Ammon's horn (tissue), 1 donor: Measurements from ENCODE around the gene EFCAB9.

Experiments used
- DNase-seq: peaks from one replicate; pipeline ENCODE4 v3.0.0-alpha.2; 2016; ENCODE audit warnings: low spot score

Gene EFCAB9

DNA sequence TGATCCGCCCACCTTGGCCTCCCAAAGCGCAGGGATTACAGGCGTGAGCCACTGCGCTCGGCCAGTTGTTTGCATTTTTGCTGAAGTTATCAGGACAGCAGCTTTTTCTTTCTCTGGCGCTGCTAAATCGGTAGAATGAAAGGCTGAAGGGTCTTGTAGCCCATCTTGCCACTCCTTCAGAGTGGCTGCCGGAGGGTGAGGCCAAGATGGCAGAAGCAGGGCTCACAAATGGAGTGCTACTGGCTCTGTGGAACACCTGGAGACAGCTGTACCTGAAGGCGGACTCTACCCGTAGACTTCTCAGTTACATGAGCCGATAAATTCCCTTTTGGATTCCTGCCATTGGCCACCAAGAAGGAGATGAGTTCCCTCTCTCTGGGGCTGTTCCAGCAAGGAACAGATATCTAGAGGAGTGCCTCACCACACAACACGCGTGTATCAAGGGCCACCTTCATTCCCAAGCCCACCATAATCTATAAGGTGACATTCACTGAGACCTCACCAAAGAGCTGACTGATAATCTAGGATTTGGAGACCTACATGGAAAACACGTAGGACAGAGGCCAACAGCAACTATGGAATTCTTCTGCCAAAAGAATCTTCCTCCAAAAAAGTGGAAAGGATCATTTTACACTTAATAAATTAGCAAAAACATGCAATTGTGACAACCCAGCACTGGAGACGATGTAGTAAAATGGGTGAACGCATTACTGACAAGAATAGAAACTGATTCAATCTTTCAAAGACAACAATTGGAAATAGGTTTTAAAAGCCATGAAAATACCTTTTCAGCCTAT, 27.7 kb upstream of the EFCAB9 start:
- DNase-seq = no peak

DNA sequence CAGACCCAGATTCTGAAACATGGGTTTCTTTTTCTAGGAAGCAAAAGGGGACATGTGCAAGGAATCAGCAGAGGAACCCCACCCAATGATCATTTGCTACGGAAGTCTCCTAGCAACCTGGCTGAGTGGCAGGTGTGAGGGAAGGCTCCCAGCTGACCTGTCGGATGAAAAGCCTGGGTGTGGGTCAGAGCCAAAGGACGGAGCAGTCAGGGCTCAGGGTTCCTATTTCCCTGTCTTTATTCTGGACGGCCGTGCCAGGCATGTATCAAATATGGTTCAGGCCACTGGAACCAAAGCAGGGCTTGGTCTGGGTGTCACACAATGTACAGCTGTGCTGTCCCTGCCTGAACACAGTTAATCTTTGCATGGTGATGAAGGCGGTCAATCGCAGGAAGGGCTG, 26.1 kb upstream of the EFCAB9 start:
- no peak for DNase-seq

DNA sequence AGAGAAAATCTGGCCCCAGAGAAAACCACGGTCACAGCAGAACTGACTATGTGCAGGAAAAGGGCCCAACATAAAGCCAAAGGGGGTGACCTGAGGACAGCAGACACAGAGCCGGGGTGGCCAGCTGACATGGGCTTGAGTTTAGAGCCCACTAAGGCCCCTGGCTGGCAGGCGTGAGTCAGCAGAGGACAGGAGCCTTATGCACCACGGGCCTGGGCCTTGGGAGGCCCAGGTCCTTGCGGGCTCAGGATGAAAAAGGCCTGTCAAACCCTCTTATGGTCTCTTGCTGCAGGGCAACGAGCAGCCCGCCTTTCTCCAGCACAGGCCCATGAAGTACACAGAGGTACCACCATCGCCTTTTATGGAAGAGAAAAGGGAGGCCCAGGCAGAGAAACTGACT, 25.7 kb upstream of the EFCAB9 start:
- DNase-seq = no peak

DNA sequence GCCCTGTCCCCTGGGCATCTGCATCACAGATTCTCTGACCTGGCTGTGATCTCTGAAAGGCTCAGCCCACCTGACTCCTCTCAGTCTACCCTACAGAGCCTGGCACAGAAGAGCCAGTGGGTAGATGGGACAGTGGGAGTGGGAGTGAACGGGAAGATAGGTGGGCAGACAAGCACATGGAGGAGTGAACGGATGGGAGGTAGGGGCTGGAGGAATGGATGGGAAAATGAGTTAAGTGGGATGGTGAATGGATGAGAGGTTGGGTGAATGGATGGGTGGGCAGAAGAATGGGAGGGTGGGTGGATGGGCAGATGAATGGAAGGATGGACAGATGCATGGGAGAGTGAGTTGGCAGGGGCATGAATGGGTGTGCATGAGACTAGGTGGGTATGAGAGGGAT, 24.8 kb upstream of the EFCAB9 start:
- DNase-seq = no peak

DNA sequence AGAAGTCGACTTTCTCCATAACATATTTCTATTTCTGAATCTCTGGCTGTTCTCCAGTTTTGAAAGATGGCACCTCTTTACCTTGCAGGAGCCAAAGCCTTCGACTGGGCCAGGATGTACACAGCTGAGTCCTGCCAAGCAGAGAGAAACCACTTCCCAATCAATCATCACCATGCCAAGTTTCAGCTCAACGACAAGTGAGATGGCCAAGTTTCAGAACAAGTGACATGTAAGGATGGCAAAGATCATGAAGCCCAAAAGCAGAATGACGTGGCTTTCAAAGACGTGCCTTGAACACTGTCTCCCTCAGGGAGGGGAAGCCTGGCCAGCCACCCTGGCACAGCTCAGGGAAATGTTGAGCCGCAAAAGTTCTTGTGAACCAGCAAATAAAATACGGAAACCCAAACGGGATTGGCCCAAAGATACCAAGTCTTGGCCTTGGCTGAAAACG, 23.7 kb upstream of the EFCAB9 start:
- DNase-seq = no peak

DNA sequence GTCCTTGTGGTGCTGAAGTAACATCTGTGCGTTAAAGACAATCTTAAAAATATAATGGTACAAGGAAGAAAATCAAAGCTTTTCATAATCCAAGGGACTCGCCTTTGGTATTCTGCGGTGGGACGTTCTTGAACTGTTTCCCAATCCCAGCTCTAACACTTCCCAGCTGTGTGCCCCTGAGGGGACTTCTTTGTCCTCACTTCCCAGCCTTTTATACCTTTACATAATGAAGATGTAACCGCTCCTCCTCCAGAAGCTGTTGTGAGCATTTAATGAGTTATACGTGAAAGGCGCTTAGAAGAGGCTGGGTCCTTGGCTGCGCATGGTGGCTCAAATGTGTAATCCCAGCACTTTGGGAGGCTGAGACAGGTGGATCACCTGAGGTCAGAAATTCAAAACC, 22.9 kb upstream of the EFCAB9 start:
- DNase-seq = no peak

DNA sequence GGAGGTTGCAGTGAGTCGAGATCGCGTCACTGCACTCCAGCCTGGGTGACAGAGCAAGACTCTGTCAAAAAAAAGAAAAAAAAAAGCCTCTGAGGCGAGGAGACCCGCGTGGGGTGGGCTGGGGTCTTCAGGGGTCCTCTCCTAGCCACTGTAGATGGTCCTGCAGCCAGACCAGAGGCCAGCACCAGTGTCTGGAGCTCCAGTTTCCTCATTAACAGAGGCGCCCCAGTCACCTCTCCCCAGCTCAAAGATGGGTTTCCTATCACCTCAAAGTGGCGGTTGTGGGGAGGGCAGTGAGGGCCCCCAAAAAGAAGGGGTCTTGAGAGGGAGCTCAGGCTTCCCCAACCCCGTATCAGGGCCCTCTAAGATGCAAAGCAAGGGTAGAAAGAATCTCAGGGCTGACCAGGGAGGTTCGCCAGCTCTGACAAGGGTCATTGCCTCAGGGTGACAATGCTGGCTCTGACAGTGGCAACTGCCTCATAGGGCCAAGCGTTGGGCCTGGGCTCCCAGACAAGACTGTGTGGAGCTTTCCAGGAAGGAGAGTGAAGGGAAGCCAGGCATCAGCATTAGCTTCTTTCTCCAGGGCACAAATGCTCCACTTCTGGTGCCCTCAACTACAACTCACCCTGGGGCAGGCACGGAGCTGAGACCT, 20.9 kb upstream of the EFCAB9 start:
- peak; percentile 82 for DNase-seq

DNA sequence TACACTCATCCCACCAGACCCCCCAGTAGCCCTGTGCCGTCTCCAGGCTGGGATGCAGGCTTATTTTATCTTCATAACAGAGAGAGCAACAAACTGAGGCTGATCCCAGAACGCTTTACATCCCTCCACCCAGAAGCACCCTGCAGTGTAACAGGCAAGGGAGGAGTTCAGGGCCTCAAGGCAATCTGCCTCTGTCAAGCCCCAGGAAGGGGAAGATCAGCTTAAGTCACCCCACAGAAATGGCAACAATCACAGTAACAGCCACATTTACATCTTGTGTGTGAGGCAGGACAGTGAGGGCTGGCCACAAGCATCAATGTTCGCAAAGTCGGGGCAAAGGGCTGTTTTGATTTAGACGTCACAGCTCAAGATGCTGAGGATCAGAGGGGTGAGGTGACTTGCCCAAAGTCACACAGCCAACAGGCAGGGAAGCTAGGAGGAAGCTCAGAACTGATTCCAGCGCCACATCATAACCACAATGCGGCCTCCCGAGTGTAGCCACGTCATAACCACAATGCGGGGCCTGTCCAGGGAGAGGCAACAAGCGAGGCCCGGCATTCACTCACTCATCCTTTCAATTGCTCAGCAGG, 20.3 kb upstream of the EFCAB9 start:
- no peak for DNase-seq

DNA sequence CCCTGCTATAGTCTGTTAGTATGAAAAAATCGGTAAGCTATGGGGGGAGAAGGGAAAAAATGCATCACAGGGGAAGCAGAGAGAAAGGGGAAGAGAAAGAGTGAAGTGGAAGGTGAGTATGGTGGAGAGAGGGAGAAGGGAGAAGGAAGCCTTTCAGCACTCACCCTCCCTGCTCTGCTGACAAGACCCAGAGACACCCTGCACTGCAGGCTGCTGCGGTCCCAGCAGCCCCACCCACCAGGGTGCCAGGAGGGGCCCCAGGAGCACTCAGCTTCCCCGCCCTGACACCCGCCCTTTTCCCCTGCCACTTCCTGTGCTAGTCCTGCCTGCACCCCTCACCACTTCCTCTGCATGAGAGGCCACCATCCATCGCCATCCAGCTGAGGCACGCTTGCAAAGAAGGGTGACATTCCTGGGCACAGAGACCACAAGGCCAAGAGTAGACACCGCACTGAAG, 18.7 kb upstream of the EFCAB9 start:
- DNase-seq = peak; percentile 67

DNA sequence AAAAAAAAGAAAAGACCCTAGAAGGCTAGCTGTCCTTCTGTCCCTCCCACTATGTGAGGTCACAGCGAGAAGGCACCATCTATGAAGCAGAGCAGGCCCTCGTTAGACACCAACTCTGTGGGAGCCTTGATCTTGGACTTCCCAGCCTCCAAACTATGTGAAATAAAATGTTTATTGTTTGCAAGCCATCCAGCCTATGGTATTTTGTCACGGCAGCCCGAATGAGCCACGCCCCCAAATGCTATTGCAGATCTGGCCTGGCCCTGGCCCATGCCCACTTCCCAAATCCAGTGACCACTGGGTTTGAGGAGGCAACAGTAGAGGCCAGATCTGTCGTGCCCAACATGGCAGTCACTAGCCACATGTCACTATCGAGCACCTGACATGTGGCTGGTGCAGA, 16.8 kb upstream of the EFCAB9 start:
- DNase-seq = no peak

DNA sequence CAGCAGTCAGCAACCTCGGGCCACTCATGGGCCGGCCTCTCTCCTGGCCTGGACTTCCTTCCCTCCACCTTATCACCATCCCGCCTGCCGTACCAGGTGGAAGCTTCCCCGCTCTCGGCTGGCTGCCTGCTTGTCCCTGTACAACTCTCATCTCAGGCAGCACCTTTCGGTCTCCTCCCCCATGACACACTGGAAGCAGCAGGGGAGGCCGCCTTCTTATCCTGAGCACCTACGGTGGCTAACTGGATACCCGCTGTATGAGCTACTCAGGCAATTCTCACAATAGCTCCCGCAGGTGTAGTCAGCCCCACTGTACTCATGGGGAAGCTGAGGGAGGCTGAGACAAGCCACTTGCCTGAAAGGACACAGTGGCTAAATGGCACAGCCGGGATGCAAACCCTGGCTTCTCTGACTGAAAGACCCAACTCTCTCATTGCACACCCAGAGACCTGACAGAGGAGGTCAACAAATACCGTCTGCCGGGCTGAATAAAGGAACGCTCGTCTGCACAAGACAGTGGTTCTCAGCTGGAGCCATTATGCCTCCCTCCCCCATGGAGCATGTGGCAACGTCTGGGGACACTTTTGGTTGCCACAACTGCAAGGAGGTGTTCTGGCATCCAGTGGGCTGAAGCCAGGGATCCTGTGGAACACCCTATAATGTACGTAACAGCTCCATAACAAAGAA, 15.5 kb upstream of the EFCAB9 start:
- no peak for DNase-seq

DNA sequence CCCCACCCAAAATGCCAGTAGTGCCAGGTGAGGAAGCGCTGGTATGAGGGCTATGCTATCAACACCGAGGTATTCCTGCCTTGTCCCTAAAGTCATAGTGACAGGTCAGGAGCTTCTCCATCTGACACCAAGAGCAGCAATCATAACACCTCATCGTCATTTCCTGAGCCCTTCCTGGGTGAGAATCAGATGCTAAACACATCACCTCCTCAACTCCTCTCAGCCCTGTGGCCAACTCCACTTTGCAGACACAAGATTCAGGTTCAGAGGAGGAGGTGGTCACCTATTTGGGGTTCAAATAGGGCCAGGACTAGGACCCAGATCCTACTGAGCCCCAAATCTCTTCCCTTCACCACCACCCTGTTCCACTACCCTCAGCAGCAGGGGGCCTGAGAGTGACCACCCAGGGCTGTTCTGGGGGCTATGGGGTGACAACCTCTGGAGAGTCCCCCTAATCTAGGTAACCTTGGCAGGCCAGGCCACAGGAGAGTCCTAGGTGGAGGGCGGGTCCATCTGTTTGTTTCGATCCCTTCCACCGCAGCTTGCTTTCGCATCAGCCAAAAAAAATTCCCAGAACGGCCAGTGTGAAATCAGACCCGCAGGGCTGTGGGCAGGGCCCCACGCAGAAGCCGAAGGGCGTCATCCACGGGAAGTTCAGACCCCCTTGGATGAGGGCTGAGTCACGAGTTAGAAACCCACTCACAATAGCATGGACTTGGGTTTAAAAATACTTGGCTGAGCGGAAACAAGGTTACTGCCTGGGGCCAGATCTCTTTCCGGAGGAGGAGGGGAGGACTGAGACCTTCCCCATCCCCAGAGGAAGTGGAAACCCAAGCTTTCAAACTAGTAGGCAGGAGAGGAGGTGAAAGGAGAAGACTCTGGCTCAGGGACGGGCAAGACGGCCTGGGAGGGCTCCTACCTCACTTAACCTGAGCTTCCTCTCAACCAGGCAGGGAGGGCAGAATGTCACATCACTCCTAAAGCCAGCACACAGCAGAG, 14.7 kb upstream of the EFCAB9 start:
- no peak for DNase-seq

DNA sequence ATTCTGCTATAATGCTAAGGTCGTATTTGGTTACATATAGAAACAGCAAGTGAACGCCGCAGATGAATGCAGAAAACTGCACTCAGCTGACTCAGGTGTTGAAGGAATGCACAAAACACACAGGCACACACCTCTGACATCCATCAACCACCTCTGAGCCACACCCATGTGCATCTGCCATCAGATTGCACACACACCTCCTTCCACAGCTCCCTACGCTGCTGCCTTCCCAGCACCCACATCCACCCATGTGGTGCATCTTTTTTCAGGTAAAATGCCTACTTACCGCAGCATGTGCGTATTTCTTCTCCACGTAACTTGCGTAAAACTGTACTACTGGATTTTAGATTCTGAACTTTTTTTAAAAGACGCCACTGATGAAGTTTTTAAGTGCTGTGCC, 13.0 kb upstream of the EFCAB9 start:
- DNase-seq = no peak

DNA sequence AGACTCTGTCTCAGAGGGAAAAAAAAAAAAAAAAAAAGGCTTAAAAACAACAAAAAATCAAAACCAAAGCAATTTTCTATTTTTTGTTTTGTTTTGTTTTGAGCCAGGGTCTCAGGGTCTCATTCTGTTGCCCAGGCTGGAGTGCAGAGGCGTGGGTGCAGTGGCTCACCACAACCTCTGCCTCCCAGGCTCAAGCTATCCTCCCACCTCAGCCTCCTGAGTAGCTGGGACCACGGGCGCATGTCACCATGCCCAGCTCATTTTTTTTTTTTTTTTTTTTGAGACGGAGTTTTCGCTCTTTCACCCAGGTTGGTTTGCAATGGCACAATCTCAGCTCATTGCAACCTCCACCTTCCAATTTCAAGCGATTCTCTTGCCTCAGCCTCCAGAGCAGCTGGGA, 11.7 kb upstream of the EFCAB9 start:
- DNase-seq = no peak

DNA sequence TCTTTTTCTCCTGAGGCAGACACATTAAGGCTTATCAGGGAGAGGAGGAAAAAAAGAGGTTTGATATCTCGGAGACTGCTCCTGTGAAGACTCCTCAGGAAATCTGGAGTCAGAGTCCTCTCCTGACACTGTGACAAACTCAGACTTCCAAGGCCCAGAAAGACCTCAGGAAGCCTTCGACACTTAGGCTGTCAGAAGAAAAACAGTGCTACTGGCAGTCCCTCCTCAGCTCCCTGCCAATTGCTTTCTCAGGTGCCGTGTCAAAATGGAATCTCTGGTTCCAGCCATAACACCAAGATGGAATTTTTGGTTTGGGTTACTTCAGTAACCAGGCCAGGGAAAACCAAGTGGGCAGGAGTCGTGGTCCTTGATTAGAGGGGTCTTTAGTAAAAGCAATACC, 10.1 kb upstream of the EFCAB9 start:
- DNase-seq = no peak

DNA sequence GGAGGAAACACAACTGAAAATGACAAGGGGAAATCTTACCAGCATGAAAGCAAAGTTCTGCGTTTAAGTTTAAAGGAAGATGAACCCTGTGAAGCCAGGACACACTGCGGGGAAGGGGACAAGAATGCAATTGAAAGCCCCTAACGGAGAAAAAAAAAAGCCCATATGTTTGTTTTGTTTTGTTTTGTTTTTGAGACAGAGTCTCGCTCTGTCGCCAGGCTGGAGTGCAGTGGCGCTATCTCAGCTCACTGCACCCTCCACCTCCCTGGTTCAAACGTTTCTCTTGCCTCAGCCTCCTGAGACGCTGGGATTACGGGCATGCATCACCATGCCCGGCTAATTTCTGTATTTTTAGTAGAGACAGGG, 8.9 kb upstream of the EFCAB9 start:
- DNase-seq = no peak

DNA sequence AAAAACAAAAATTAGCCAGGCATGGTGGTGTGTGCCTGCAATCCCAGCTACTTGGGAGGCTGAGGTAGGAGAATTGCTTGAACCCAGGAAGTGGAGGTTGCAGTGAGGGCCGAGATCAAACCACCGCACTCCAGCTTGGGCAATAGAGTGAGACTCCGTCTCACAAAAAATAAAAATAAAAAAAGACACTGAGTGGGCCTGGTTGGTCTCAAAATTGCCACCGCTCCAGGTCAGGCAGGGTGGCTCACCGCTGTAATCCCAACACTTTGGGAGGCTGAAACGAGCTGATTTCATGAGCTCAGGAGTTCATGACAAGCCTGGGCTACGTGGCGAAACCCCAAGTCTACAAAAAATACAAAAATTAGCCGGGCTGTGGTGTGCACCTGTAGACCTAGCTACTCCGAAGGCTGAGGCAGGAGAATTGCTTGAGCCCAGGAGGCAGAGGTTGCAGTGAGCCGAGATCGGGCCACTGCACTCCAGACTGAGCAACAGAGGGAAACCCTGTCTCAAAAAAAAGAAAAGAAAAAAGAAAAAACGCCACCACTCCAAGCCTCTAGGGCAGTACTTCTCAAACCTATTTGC, 7.8 kb upstream of the EFCAB9 start:
- DNase-seq = no peak

DNA sequence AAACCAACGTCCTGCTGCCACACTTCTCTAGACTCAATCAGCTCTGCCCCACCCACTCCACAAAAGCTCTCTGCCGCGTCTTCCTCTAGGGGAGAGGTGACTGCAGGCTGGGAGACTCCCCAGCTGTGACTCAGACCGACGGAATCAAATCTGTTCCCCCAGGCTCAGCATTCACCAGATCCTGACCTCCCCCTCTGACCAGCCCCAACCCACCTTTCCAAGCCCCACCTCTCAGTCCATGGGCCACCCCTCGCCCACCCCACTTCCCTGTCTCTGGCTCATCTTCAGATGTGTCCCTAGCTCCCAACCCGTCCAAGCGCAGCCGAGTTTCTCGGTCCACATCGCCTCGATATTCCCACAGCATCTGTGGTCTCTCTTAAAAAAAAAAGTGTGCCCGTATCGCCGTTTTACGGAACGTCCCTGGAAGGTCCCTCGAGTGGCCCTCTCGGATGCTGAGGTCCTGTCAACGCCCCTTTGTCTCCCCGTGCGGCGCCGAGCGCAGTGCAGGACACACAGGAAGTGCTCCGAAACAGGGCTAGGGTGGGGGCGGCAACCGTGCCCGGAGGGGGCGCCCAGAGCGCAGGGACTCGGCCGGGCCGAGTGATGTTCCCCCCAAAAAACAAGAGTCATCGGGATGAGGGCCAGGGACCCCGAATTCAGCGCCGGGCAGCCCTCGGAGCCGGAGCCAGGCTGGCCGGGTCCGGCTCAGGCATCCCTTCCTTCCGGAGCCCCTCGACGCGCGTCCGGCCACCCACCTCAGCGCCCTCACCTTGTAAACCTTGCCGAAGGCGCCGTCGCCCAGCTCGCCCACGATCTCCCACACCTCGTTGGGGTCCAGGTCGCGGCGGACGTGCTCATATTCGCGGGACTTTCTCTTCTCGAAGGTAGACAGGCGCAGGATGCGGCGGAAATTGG, 6.6 kb upstream of the EFCAB9 start:
- no peak for DNase-seq

DNA sequence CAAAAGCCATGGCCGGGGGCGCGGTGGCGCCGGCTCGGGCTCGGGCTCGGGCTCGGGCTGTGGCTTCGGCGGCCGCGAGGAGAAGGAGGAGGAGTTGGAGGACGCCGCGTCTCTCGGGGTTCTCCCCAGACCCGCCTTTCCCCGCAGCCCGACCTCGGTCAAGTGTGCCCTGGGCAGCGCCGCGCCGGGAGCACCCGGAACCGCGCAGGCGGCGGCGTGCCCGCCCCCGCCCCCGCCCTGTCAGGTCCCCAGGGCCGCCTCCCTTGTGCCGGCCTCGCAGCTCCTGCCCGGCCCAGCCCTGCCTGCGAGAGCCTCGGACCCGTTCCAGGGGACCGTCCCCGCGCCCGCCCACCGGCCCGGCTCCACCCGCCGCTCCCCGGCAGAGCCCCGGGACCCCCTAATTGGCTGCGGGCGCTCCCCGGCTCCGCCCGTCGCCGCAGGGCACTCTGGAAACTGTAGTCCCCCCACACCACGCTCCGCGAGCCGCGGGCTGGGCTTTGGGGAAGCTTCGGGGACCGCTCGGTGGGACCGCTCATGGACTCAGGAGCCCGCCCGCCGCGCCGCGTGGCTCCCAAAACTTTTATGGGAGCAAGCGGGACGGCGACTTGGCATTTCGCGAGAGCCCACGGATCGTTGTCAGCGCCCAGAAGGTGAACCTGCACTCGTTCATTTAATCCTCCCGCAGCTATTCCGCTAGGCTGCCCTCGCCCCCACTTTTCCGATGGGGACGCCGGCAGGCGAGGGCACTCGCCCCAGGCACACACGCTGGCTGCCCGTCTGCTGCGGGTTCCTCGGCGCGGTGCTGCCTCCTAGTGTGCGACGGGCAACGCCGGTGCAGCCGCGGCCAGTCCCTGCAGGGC, 5.7 kb upstream of the EFCAB9 start, which contains the start of gene STK10:
TSS of gene STK10 (minus strand) at position 192 of the 860 bp plus-strand sequence. CDS start at position 10, 182 bp downstream.
- DNase-seq = peak; percentile 94
